Ishikawa (cell line): ENCODE results near the gene IGFBP3.

Experiments
- CEBPB ChIP-seq: IDR thresholded peaks from 2 replicates; pipeline ENCODE4 v1.6.1; 2012
- CREB1 ChIP-seq: IDR thresholded peaks from 2 replicates; pipeline ENCODE4 v1.6.1; 2012; ENCODE audit warnings: low read depth
- EGR1 ChIP-seq: IDR thresholded peaks from 2 replicates; pipeline ENCODE4 v1.6.1; 2012
- EP300 ChIP-seq: IDR thresholded peaks from 2 replicates; pipeline ENCODE4 v1.6.1; 2012; ENCODE audit warnings: borderline replicate concordance
- FOXM1 ChIP-seq: IDR thresholded peaks from 2 replicates; pipeline ENCODE4 v1.6.1; 2012; ENCODE audit warnings: low read depth, borderline replicate concordance
- MAX ChIP-seq: IDR thresholded peaks from 2 replicates; pipeline ENCODE4 v1.6.1; 2012
- NFIC ChIP-seq: IDR thresholded peaks from 2 replicates; pipeline ENCODE4 v1.6.1; 2012
- RAD21 ChIP-seq: IDR thresholded peaks from 2 replicates; pipeline ENCODE4 v1.6.1; 2012; ENCODE audit warnings: low read depth
- REST ChIP-seq: IDR thresholded peaks from 2 replicates; pipeline ENCODE4 v1.6.1; 2012; ENCODE audit warnings: low read depth, mild to moderate bottlenecking
- TAF1 ChIP-seq: IDR thresholded peaks from 2 replicates; pipeline ENCODE4 v1.6.1; 2012; ENCODE audit warnings: low read depth, mild to moderate bottlenecking
- TCF12 ChIP-seq: IDR thresholded peaks from 2 replicates; pipeline ENCODE4 v1.6.1; 2012; ENCODE audit warnings: low read depth
- TEAD4 ChIP-seq: IDR thresholded peaks from 2 replicates; pipeline ENCODE4 v1.6.1; 2012
- YY1 ChIP-seq: IDR thresholded peaks from 2 replicates; pipeline ENCODE4 v1.6.1; 2012; ENCODE audit warnings: low read depth
- ZBTB7A ChIP-seq: IDR thresholded peaks from 2 replicates; pipeline ENCODE4 v1.6.1; 2012; ENCODE audit warnings: low read depth
- TF ChIP-seq, protein P1 (sequence below): IDR thresholded peaks from 2 replicates; pipeline ENCODE4 v1.6.1; 2012

IGFBP3 gene

GRCh38 chr7:45921381-45921698 is 268 bp upstream of the IGFBP3 start:
- no peak for TF ChIP-seq YY1
- no peak for TF ChIP-seq TCF12
- TF ChIP-seq TAF1 = no peak
- TF ChIP-seq, protein P1, sequence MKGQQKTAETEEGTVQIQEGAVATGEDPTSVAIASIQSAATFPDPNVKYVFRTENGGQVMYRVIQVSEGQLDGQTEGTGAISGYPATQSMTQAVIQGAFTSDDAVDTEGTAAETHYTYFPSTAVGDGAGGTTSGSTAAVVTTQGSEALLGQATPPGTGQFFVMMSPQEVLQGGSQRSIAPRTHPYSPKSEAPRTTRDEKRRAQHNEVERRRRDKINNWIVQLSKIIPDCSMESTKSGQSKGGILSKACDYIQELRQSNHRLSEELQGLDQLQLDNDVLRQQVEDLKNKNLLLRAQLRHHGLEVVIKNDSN = no peak
- no peak for TF ChIP-seq MAX
- no peak for TF ChIP-seq EGR1
- no peak for TF ChIP-seq REST
- TF ChIP-seq CREB1 = no peak
- no peak for TF ChIP-seq EP300
- no peak for TF ChIP-seq TEAD4
- TF ChIP-seq RAD21 = no peak
- no peak for TF ChIP-seq CEBPB
- TF ChIP-seq NFIC = no peak
- no peak for TF ChIP-seq ZBTB7A
- TF ChIP-seq FOXM1 = no peak

GRCh38 chr7:45919993-45920459 is 1.0 kb downstream of the IGFBP3 start:
- TF ChIP-seq, protein P1 = no peak
- TF ChIP-seq YY1 (no peak), MAX (no peak), EGR1 (no peak), ZBTB7A (no peak), TEAD4 (no peak), TAF1 (no peak), NFIC (no peak), REST (no peak), RAD21 (no peak), CEBPB (no peak), TCF12 (no peak)

- TF ChIP-seq EP300 = no peak
- no peak for TF ChIP-seq NFIC
- TF ChIP-seq TAF1 = no peak
- TF ChIP-seq CREB1 = no peak
- TF ChIP-seq TEAD4 = no peak
- no peak for TF ChIP-seq ZBTB7A
- no peak for TF ChIP-seq REST
- TF ChIP-seq RAD21 = no peak
- TF ChIP-seq EGR1 = no peak
- TF ChIP-seq FOXM1 = no peak
- TF ChIP-seq TCF12 = no peak
- TF ChIP-seq YY1 = no peak
- no peak for TF ChIP-seq CEBPB
- TF ChIP-seq, protein P1 = no peak
- TF ChIP-seq MAX = no peak
These were observed 1.8 kb downstream of the IGFBP3 start for GRCh38 chr7:45919231-45919784.

DNA sequence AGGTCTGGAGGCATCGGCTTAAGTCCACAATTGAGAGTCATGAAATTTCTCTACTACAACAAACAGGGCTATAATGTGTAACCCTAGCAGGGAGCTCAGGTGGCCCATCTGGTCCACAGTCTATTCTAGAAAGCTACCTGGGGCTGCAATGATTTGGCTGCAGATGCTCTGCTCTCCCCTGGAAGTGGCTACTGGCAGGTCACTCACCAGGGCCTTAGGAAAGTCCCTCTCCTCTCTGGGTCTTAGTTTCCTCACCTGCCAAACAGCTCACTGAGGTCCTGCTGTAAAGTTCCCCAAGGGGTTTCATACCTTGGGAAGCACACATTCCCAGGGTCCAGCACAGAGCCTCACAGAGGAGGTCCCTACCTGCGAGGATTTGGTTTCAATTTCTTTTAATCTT is 2.5 kb downstream of the IGFBP3 start:
- no peak for TF ChIP-seq FOXM1
- no peak for TF ChIP-seq EP300
- TF ChIP-seq NFIC = no peak
- TF ChIP-seq MAX = no peak
- TF ChIP-seq TEAD4 = no peak
- no peak for TF ChIP-seq EGR1
